ENCODE data around the gene RBX1.

GRCh38 chr22:40958299-40958698 is 7.1 kb downstream of the RBX1 start:
- no peak for TF ChIP-seq MYC (IDR thresholded peaks at IDR 0.05; ENCODE audit: low read depth, low read length)
- TF ChIP-seq CTCF (IDR thresholded peaks at IDR 0.05; ENCODE audit: low read depth, low read length) = no peak
- no peak for TF ChIP-seq MAX (IDR thresholded peaks at IDR 0.05; ENCODE audit: low read depth, low read length)

Data from NB4 (cell line).